Cardiac fibroblast (primary cell): ENCODE data around the gene PFKM.

ENCODE experiments used
- DNase-seq, 2 donors: peaks; one replicate each; pipeline versions ENCODE4 v3.0.0 to v3.0.0-alpha.2; 2010; ENCODE audit warnings: low read depth in 2 of 2
- H3K4me3 ChIP-seq, 2 donors: replicated peaks in 1 of 2; 1 replicate in 1 of 2; 2 replicates in 1 of 2; pipeline ENCODE4 v1.5.1; 2011; ENCODE audit warnings: low read depth in 2 of 2, low read length in 2 of 2, mild to moderate bottlenecking in 2 of 2, moderate library complexity in 1 of 2
- TF ChIP-seq, protein P1 (sequence below): IDR thresholded peaks from one replicate; pipeline ENCODE4 v1.5.1; 2011; ENCODE audit warnings: low read depth, mild to moderate bottlenecking, low read length, inconsistent platforms

PFKM gene

GRCh38 chr12:48156652-48157017 is 37.5 kb downstream of the PFKM start:
- TF ChIP-seq, protein P1, sequence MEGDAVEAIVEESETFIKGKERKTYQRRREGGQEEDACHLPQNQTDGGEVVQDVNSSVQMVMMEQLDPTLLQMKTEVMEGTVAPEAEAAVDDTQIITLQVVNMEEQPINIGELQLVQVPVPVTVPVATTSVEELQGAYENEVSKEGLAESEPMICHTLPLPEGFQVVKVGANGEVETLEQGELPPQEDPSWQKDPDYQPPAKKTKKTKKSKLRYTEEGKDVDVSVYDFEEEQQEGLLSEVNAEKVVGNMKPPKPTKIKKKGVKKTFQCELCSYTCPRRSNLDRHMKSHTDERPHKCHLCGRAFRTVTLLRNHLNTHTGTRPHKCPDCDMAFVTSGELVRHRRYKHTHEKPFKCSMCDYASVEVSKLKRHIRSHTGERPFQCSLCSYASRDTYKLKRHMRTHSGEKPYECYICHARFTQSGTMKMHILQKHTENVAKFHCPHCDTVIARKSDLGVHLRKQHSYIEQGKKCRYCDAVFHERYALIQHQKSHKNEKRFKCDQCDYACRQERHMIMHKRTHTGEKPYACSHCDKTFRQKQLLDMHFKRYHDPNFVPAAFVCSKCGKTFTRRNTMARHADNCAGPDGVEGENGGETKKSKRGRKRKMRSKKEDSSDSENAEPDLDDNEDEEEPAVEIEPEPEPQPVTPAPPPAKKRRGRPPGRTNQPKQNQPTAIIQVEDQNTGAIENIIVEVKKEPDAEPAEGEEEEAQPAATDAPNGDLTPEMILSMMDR: no peak
- H3K4me3 ChIP-seq: peak overlapping the region; percentile 98 to 99
- no peak for DNase-seq

GRCh38 chr12:48157018-48157888 is 38.1 kb downstream of the PFKM start, which contains the start of gene ASB8:
TSS of gene ASB8 (minus strand) at chr12:48157515. CDS start at chr12:48153496, 4,019 bp downstream.
- TF ChIP-seq, protein P1: peak; percentile 47
- H3K4me3 ChIP-seq: peak within 1 kb of the TSS; percentile 98 to 99
- DNase-seq: peak; percentile 98 to 99

GRCh38 chr12:48157889-48158370 is 38.8 kb downstream of the PFKM start:
- DNase-seq: no peak
- TF ChIP-seq, protein P1: no peak
- H3K4me3 ChIP-seq: peak overlapping the region; percentile 98 to 99

DNA sequence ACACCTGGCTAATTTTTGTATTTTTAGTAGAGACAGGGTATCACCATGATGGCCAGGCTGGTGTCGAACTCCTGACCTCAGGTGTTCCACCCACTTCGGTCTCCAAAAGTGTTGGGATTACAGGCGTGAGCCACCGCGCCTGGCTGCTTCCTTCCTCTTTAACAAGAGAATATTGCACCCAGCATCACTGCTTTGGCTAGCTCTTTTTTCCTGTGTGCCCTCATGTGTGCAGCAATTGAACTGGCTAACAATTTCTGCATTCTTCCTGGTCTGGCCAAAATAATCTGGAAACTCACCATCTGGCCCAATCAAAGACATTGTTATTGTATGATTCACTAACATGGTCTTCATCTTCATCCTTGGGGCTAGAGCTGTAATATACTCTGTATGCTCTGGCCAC is 40.9 kb downstream of the PFKM start:
- TF ChIP-seq, protein P1: no peak
- no peak overlapping the region for H3K4me3 ChIP-seq
- DNase-seq: peak in 1 of 2 donors; percentile 19

DNA sequence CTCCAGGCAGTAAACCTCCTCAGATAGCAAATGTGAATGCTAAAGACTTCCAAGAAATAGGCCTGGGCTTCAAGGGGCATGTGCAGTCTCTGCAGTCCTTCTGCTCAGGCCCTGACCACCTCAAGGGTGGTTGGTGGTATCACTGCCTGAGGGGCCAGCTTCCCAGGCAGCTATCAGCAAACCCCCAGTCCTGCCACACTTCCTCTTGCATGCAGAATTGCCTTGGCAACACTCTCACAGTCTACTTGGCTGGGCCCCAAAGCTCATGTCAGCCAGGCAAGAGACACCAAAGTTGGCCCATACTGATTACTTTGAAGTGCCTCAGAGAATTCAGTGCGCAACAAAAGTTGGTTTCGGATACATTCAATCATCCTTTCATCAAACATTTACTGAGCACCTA is 41.6 kb downstream of the PFKM start:
- peak in 1 of 2 donors; percentile 70 for DNase-seq
- H3K4me3 ChIP-seq: no peak overlapping the region
- TF ChIP-seq, protein P1: no peak

DNA sequence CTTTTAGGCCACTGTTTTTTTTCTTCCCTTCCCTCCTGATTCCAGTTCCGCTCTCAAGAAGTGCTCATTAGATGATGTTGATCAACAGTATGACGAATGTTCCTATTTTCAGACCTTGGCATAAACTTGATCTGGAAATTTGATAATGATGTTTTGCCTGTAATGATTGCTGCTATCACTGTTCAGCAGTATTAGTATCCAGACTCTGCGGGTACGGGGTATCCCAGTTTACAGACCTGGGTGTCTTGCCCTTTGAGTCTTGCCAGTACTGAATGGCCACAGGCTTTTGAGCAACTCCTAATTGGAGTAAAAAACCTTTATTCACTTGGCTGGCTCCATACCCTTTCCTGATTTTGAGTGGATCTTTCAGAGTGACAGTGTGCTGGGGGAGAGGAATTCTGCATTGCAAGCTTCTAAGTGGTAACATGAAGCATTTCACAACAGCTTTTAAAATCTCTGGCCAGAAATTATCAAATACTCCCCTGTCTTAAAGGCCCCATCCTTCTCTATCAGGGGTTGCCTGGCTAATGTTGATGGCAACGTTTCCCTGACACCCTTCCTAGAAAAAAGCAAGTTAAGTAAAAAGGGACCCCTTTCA is 44.1 kb downstream of the PFKM start:
- TF ChIP-seq, protein P1: no peak
- no peak overlapping the region for H3K4me3 ChIP-seq
- no peak for DNase-seq
